Sigmoid colon (tissue), 7 donors: Measurements from ENCODE around the gene KY. TPM values are rescaled to one million over a fixed set of nuclear protein-coding genes. Genes with fewer than 3 reads are reported as not detected.

Experiments used
- DNase-seq: peaks from one replicate; pipeline ENCODE4 v3.0.0-alpha.2; 2019
- H3K27ac ChIP-seq, 4 donors: fragments of 200-600 bp; sonication (generic); one replicate each; pipeline ENCODE4 v1.5.1; 2016 to 2019; ENCODE audit warnings: mild to moderate bottlenecking in 1 of 4
- H3K27me3 ChIP-seq, 3 donors: fragments of 200-600 bp; sonication (generic); one replicate each; pipeline ENCODE4 v1.5.1; 2019; ENCODE audit warnings: mild to moderate bottlenecking in 1 of 3
- H3K36me3 ChIP-seq, 4 donors: fragments of 200-600 bp; sonication (generic); one replicate each; pipeline ENCODE4 v1.5.1; 2016 to 2019
- H3K4me1 ChIP-seq, 4 donors: fragments of 200-600 bp; sonication (generic); one replicate each; pipeline ENCODE4 v1.5.1; 2017 to 2019
- H3K4me3 ChIP-seq, 4 donors: fragments of 200-600 bp; sonication (generic); one replicate each; pipeline ENCODE4 v1.5.1; 2017 to 2019; ENCODE audit warnings: mild to moderate bottlenecking in 2 of 4, moderate library complexity in 1 of 4
- H3K9me3 ChIP-seq, 4 donors: fragments of 200-600 bp in 3 of 4; sonication (generic) in 3 of 4; one replicate each; pipeline versions ENCODE4 v1.5.1 to v1.6.1; 2013 to 2019
- EP300 ChIP-seq, 4 donors: sonication (generic); formaldehyde crosslinking; IDR thresholded peaks; one replicate each; pipeline ENCODE4 v1.6.1; 2017; ENCODE audit warnings: antibody characterized with exemption in 4 of 4
- POLR2A ChIP-seq, 2 donors: fragments of 450-650 bp; IDR thresholded peaks; one replicate each; pipeline ENCODE4 v1.6.1; 2016; ENCODE audit warnings: antibody characterized with exemption in 2 of 2, mild to moderate bottlenecking in 2 of 2, moderate library complexity in 2 of 2
- POLR2AphosphoS5 ChIP-seq, 4 donors: sonication (generic); formaldehyde crosslinking; IDR thresholded peaks; one replicate each; pipeline ENCODE4 v1.6.1; 2017; ENCODE audit warnings: antibody characterized with exemption in 4 of 4
- WGBS, 2 donors: extraction: QIAGEN DNeasy Blood & Tissue Kit; methylation state at CpG; one replicate each; pipeline ENCODE4 v1.1.7; 2013; 5-methylcytosine and 5-hydroxymethylcytosine counted together
- intact Hi-C: fragments of 100-400 bp; cut with DNase I; formaldehyde crosslinking; loops from one replicate; pipeline ENCODE4 v1.15.1; 2023
- polyA plus RNA-seq, 3 donors: library from polyadenylated mRNA; stranded (reverse); fragments of 200-250 nt; gene quantifications; one replicate each; pipeline ENCODE4 v1.2.3, GENCODE V29; 2013
- total RNA-seq, 4 donors: library from RNA; depleted of rRNA; stranded (reverse); fragments of >200 nt; gene quantifications; one replicate each; pipeline ENCODE4 v1.1.0, GENCODE V29; 2016
- TF ChIP-seq, protein P1 (sequence below), 4 experiments: fragments of 450-650 bp in 3 of 4; fragments of 200-600 bp in 1 of 4; IDR thresholded peaks; one replicate each; pipeline ENCODE4 v1.5.1; 2016 to 2019; ENCODE audit warnings: antibody characterized with exemption in 4 of 4, mild to moderate bottlenecking in 3 of 4, moderate library complexity in 2 of 4
- donor health status: healthy with polysubstance abuse.
- donor health status: Bipolar disorder and iron deficiency.
- donor health status: healthy.

Gene KY
- total and polyA plus RNA-seq, 7 donors, result 0.13 to 3.9 (median 3.0) TPM; not detected in 2

DNA sequence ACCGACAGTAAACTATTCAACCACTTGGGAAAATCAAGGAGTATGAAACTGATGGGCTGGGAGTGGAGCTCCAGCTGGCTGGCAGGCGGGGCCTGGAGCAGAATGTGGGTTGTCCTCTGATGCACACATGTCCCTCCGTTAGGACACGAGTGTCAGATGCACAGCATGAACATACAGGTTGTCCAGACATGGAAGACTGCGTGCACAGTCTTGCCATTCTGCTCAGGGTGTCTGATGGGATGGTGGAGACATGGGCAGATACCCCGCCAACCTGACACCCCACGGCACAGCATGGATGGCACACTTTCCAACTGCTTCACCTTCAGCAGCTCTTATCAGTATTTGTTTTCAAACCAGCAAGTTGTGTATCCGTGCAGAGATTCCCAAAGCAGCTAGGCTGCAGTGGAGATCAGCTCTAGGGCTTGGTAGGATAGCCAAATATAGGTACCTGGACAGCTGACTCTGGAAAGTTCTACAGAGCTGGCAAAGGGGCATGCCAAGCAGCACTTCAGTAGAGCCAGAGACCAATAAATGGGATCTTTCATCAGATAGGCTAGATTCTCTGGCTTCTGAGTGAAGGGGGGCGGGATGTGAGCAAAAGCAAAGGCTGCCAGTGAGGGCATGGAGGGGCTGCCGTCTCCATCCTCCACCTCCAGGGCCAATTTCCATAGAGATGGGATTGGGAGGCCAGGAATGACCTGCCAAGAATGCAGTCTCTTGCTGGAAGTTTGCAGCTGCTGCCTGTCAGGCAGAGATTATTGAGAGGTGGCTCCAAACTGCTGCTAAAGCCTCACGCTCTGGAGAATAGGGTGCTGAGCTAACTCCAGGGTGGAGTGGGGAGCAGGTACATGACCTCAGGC lies 47.2 kb upstream of the KY start:
- H3K4me3 ChIP-seq, result no peak overlapping the region
- no peaks in the 10 kb centered on the region for H3K9me3 ChIP-seq
- WGBS, 2 donors, result 70 to 78% methylated on average over 11 of the region's 11 CpGs
- no peaks in the 10 kb centered on the region for H3K36me3 ChIP-seq
- H3K27ac ChIP-seq, result peak overlapping the region in 2 of 4 donors; percentile 32 to 56
- intact Hi-C loops, result no loop called here
- peaks cover 0 to 68% (median 35%) of the 10 kb centered on the region in 4 donors for H3K4me1 ChIP-seq
- DNase-seq, result no peak
- no peaks in the 10 kb centered on the region for H3K27me3 ChIP-seq
- TF ChIP-seq POLR2AphosphoS5 (IDR thresholded peaks at IDR 0.05), result no peak
- TF ChIP-seq, protein P1, sequence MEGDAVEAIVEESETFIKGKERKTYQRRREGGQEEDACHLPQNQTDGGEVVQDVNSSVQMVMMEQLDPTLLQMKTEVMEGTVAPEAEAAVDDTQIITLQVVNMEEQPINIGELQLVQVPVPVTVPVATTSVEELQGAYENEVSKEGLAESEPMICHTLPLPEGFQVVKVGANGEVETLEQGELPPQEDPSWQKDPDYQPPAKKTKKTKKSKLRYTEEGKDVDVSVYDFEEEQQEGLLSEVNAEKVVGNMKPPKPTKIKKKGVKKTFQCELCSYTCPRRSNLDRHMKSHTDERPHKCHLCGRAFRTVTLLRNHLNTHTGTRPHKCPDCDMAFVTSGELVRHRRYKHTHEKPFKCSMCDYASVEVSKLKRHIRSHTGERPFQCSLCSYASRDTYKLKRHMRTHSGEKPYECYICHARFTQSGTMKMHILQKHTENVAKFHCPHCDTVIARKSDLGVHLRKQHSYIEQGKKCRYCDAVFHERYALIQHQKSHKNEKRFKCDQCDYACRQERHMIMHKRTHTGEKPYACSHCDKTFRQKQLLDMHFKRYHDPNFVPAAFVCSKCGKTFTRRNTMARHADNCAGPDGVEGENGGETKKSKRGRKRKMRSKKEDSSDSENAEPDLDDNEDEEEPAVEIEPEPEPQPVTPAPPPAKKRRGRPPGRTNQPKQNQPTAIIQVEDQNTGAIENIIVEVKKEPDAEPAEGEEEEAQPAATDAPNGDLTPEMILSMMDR (IDR thresholded peaks at IDR 0.05), result no peak
- no peak for TF ChIP-seq POLR2A (IDR thresholded peaks at IDR 0.05)
- TF ChIP-seq EP300 (IDR thresholded peaks at IDR 0.05), result no peak

DNA sequence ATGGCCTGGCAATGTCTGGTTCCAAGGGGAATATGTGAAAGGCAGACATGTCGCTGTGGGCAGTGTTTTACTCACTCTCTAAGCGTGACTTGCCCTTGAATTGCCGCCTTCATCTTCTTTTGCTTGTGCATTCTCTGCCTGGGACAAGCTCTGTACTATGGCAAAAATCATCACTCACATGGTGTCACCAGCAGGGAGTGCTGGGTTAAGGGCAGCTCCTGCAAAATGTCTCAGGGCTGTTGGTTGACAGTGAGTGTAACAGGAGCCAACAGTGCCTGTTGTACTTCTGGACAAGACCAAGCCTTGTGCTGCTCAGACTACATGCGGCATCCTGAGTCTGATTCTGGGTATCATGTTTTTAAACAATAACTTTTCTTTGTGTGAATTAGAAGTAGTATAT lies 45.3 kb upstream of the KY start:
- Histone ChIP-seq H3K9me3 (no peaks in the 10 kb centered on the region), H3K4me3 (no peak overlapping the region), H3K27me3 (no peaks in the 10 kb centered on the region), H3K27ac (peak overlapping the region in 3 of 4 donors; percentile 32 to 72 (median 52)), H3K4me1 (peaks cover 0 to 70% (median 35%) of the 10 kb centered on the region in 4 donors), H3K36me3 (no peaks in the 10 kb centered on the region)
- no peak for DNase-seq
- intact Hi-C loops, result no loop called here
- TF ChIP-seq POLR2AphosphoS5 (IDR thresholded peaks at IDR 0.05) (peak; percentile 38 to 86 (median 61)), POLR2A (IDR thresholded peaks at IDR 0.05) (no peak), EP300 (IDR thresholded peaks at IDR 0.05) (peak in 1 of 4 donors; percentile 30)
- TF ChIP-seq, protein P1 (IDR thresholded peaks at IDR 0.05), result no peak
- 88 to 89% methylated on average over 4 of the region's 4 CpGs for WGBS, 2 donors

DNA sequence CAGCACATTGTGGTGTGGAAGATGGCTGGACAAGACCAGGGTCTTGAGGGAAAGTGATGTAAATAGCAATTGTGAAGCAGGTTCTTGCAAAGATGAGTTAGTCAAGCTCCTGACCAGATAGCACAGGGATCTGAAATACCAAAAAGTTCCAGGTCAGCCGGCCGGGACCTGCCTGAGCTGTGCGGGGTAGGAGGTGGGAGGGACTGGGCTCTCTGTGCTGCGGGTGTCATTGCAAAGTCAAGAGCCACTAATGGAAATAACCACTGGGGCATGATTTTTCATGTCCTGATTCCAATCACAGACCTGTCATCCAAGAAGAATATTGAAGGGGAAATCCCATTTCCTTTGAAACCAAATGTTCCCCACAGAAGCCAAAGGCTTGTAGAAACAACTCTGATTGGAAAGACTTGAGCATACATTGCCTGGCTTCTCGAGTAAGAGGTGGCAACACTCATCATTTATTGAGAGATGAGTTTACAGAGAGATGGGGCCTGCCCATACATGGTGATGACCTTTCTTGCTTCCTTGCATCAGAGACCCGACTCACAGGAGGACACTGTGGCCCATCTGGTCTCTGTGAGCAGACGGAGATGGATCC lies 44.2 kb upstream of the KY start:
- H3K27me3 ChIP-seq, result no peaks in the 10 kb centered on the region
- WGBS, 2 donors, result 69 to 77% methylated on average over 7 of the region's 7 CpGs
- no peak for TF ChIP-seq EP300 (IDR thresholded peaks at IDR 0.05)
- H3K36me3 ChIP-seq, result no peaks in the 10 kb centered on the region
- DNase-seq, result no peak
- no peak overlapping the region for H3K4me3 ChIP-seq
- peaks cover 0 to 70% (median 35%) of the 10 kb centered on the region in 4 donors for H3K4me1 ChIP-seq
- H3K9me3 ChIP-seq, result no peaks in the 10 kb centered on the region
- intact Hi-C loops, result no loop called here
- H3K27ac ChIP-seq, result peak overlapping the region in 3 of 4 donors; percentile 32 to 72 (median 52)

DNA sequence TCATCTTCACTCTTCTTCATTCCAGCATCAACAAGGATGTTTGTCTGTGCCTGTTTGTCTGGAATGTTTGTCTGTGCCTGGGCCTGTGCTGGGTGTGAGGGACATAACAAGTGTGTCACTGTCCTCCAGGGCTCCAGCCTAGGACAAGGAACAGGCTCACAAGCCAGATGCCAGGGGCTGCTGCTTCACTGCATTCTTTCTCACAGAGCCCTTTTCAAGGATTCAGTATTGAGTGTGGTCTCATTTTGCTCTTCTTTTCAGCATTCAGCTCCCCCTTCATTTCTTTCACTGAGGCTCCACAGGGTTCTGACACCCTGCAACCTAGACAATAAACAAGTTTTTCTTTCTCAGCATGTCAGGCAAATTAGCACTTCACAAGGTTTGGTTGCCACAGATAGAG lies 43.6 kb upstream of the KY start:
- no peak overlapping the region for H3K4me3 ChIP-seq
- intact Hi-C loops, result no loop called here
- H3K9me3 ChIP-seq, result no peaks in the 10 kb centered on the region
- no peaks in the 10 kb centered on the region for H3K27me3 ChIP-seq
- H3K4me1 ChIP-seq, result peaks cover 0 to 64% (median 32%) of the 10 kb centered on the region in 4 donors
- DNase-seq, result no peak
- peak overlapping the region in 1 of 4 donors; percentile 47 for H3K27ac ChIP-seq
- no peaks in the 10 kb centered on the region for H3K36me3 ChIP-seq
- TF ChIP-seq, protein P1 (IDR thresholded peaks at IDR 0.05), result no peak
- TF ChIP-seq EP300 (IDR thresholded peaks at IDR 0.05) (no peak), POLR2AphosphoS5 (IDR thresholded peaks at IDR 0.05) (no peak), POLR2A (IDR thresholded peaks at IDR 0.05) (no peak)

DNA sequence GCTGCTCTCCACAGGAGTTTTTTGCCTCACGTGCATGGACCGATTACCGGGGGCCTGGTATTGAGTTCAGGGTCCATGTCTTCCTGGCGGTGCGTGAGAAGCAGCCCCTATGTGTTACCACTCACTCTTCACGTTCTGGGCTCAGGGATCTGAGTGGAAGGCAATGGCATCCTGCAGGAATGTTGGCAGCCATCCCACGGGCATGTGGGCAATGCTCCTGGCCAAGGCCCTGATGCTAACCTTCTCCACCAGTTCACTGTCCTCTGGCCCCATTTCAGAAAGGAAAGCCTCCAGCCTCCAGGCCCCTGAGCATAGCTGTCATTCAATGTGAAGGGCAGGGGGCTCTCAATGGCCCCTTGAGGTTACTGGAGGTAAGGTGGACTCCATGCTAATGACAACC lies 43.0 kb upstream of the KY start:
- intact Hi-C loops, result no loop called here
- peak overlapping the region in 1 of 4 donors; percentile 47 for H3K27ac ChIP-seq
- H3K4me3 ChIP-seq, result no peak overlapping the region
- no peaks in the 10 kb centered on the region for H3K27me3 ChIP-seq
- H3K9me3 ChIP-seq, result no peaks in the 10 kb centered on the region
- peaks cover 0 to 58% (median 25%) of the 10 kb centered on the region in 4 donors for H3K4me1 ChIP-seq
- WGBS, 2 donors, result 84 to 89% methylated on average over 7 of the region's 7 CpGs
- no peaks in the 10 kb centered on the region for H3K36me3 ChIP-seq
- DNase-seq, result no peak
- no peak for TF ChIP-seq EP300 (IDR thresholded peaks at IDR 0.05)
- TF ChIP-seq, protein P1 (IDR thresholded peaks at IDR 0.05), result no peak
- no peak for TF ChIP-seq POLR2A (IDR thresholded peaks at IDR 0.05)
